Measurements from ENCODE around the gene SERPINA6.

Gene SERPINA6

GRCh38 chr14:94362614-94363133, 39.5 kb upstream of the SERPINA6 start:
- no peak overlapping the region for H3K4me3 ChIP-seq (replicated peaks; ENCODE audit: low read depth, low read length)
- DNase-seq (ENCODE audit: low read depth), result no peak
- TF ChIP-seq CTCF (IDR thresholded peaks at IDR 0.05; ENCODE audit: low read length, missing control alignments), result no peak

- no peak overlapping the region for H3K4me3 ChIP-seq (replicated peaks; ENCODE audit: low read depth, low read length)
- DNase-seq (ENCODE audit: low read depth), result no peak
- TF ChIP-seq CTCF (IDR thresholded peaks at IDR 0.05; ENCODE audit: low read length, missing control alignments), result no peak
These were observed 38.5 kb upstream of the SERPINA6 start for GRCh38 chr14:94361682-94362081.

GRCh38 chr14:94360945-94361565, 37.9 kb upstream of the SERPINA6 start:
- DNase-seq (ENCODE audit: low read depth), result no peak
- no peak for TF ChIP-seq CTCF (IDR thresholded peaks at IDR 0.05; ENCODE audit: low read length, missing control alignments)
- no peak overlapping the region for H3K4me3 ChIP-seq (replicated peaks; ENCODE audit: low read depth, low read length)

GRCh38 chr14:94357166-94357565, 34.0 kb upstream of the SERPINA6 start:
- H3K4me3 ChIP-seq (replicated peaks; ENCODE audit: low read depth, low read length), result no peak overlapping the region
- DNase-seq (ENCODE audit: low read depth), result no peak
- no peak for TF ChIP-seq CTCF (IDR thresholded peaks at IDR 0.05; ENCODE audit: low read length, missing control alignments)

GRCh38 chr14:94356379-94357056, 33.4 kb upstream of the SERPINA6 start:
- no peak for DNase-seq (ENCODE audit: low read depth)
- no peak for TF ChIP-seq CTCF (IDR thresholded peaks at IDR 0.05; ENCODE audit: low read length, missing control alignments)

GRCh38 chr14:94355191-94355794, 32.2 kb upstream of the SERPINA6 start:
- TF ChIP-seq CTCF (IDR thresholded peaks at IDR 0.05; ENCODE audit: low read length, missing control alignments), result peak; percentile 67
- DNase-seq (ENCODE audit: low read depth), result peak; percentile 74
- H3K4me3 ChIP-seq (replicated peaks; ENCODE audit: low read depth, low read length), result no peak overlapping the region

More at GRCh38 chr14:94356379-94357056, 33.4 kb upstream of the SERPINA6 start:
- H3K4me3 ChIP-seq (replicated peaks; ENCODE audit: low read depth, low read length), result no peak overlapping the region
